ENCODE data around the gene FAF1.
"Not testable (repeated sequence)": the region's sequence is repeated elsewhere in the genome, so short reads cannot be mapped to it uniquely, and the experiment has no call there.

The FAF1 gene

DNA sequence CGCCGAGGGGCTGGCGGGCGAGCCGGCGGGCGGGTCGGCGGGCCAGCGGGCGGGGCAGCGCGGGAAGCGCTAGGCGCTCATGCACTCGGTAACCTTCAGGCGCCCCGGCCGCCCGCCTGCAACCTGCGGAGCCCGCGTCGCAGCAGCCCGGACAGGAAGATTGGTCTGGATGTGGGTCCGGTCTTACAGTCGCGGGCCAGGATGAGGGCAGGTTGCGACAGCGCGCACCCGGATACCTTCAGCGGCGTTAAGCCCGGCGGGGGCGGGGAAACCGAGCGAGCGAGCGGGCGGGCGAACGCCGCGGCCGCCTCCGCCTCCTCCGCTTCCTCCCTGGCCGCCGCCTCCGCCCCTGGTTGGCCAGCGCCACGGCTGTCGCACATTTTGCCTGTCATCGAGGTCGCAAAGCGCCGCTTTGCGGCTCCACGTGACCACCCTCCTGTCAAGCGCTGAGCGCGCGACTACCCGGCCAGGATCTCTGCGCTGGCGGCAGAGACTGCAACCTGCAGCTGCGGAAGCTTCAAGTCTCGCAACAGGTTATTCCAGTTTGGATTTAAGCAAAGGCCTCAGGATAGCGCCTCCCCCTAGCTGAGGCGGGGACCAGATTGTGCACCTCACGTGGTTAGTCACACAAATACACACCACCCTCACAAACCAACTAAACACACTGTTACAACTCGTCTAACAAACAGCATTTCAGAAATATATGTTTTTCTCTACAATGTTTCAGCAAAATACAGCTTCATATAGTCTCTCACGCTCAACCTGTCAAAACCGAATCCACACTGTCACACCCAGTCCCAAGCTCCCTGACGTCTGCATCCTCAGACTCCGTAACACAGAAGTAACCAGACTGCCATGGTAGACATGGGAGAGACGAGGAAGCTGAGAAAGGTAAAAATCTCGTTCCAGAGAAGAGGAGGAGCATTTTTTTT, at the start of gene FAF1:
Gene FAF1, minus strand, starts transcription at position 355 of the 932 bp plus-strand sequence. CDS start 456 bp downstream, outside the sequence.
- no peaks in the 10 kb centered on the region for H3K27me3 Mint-ChIP-seq

GRCh38 chr1:51009381-51009780, 49.3 kb upstream of the FAF1 start:
- peaks cover 7 to 22% of the 10 kb centered on the region in 2 donors for H3K27me3 Mint-ChIP-seq
- H3K36me3 Mint-ChIP-seq = peaks cover 0 to 9% of the 10 kb centered on the region in 2 donors
- H3K4me3 Mint-ChIP-seq = no peak overlapping the region
- ATAC-seq (replicated peaks) (no peak), DNase-seq (no peak)
- H3K4me1 Mint-ChIP-seq = no peaks in the 10 kb centered on the region
- H3K27ac Mint-ChIP-seq = no peak overlapping the region
- peaks cover 6 to 8% of the 10 kb centered on the region in 2 donors for H3K9me3 Mint-ChIP-seq

More for the DNA sequence above, at the start of gene FAF1:
- H3K4me3 Mint-ChIP-seq = peak within 1 kb of the TSS; percentile 83 to 87
- H3K4me1 Mint-ChIP-seq = peaks cover 11 to 26% of the 10 kb centered on the region in 2 donors
- DNase-seq (peak; percentile 97), ATAC-seq (replicated peaks) (peak; percentile 90 to 95)
- no peaks in the 10 kb centered on the region for H3K9me3 Mint-ChIP-seq
- no peaks in the 10 kb centered on the region for H3K36me3 Mint-ChIP-seq
- peak within 1 kb of the TSS; percentile 96 for H3K27ac Mint-ChIP-seq

- DNase-seq; H3K9me3 Mint-ChIP-seq; H3K36me3 Mint-ChIP-seq; H3K27ac Mint-ChIP-seq; H3K4me1 Mint-ChIP-seq; H3K4me3 Mint-ChIP-seq; ATAC-seq (replicated peaks): not testable (repeated sequence)
- peaks cover 0 to 19% of the 10 kb centered on the region in 2 donors for H3K27me3 Mint-ChIP-seq
Observed at GRCh38 chr1:51005549-51005948, 45.5 kb upstream of the FAF1 start.

DNA sequence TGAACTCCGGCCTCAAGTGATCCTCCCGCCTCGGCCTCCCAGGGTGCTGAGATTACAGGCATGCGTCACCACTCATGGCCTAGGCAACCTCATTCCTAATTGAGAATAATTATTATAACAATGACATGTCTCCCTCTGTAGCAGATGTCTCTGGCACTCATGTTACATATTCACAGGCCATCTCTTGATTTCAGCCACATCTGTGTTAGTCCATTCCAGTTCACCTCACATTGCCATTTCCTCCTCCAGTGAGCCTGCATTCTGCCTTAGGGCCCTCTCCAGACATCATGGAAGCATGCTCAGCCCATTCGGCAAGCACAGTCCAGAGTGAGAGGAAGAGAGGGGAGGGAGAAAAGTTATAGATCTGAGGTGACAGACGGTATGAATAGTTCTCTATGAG, 42.4 kb upstream of the FAF1 start:
- H3K4me1 Mint-ChIP-seq = peaks cover 5 to 6% of the 10 kb centered on the region in 2 donors
- DNase-seq (no peak), ATAC-seq (replicated peaks) (no peak)
- H3K27me3 Mint-ChIP-seq = peaks cover 0 to 12% of the 10 kb centered on the region in 2 donors
- no peaks in the 10 kb centered on the region for H3K36me3 Mint-ChIP-seq
- H3K4me3 Mint-ChIP-seq = no peak overlapping the region
- H3K9me3 Mint-ChIP-seq = peaks cover 0 to 2% of the 10 kb centered on the region in 2 donors
- H3K27ac Mint-ChIP-seq = no peak overlapping the region

DNA sequence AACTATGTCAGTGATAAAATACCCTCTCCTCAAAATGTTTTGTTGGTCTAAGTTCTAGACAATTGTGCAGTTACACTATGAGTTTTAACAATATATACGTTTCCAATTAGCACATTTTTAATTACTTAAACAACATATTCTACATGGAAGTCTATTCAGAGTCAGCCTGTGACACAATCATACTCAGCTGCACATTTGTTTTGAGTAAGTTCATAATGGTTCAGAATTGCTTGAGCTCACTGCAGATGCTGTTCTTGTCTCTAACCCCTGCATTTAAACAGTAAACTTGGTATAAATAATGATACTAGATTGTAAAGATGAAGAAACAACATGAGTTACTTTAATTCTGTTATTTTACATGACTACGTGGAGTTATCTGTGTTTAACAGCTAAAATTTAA, 40.6 kb upstream of the FAF1 start:
- no peak overlapping the region for H3K4me3 Mint-ChIP-seq
- H3K27me3 Mint-ChIP-seq = peaks cover 0 to 8% of the 10 kb centered on the region in 2 donors
- ATAC-seq (replicated peaks) (no peak), DNase-seq (no peak)
- H3K4me1 Mint-ChIP-seq = peaks cover 5 to 6% of the 10 kb centered on the region in 2 donors
- H3K36me3 Mint-ChIP-seq = no peaks in the 10 kb centered on the region
- H3K27ac Mint-ChIP-seq = no peak overlapping the region
- H3K9me3 Mint-ChIP-seq = peaks cover 0 to 2% of the 10 kb centered on the region in 2 donors

- no peak for DNase-seq
- Mint-ChIP-seq H3K9me3 (peaks cover 0 to 2% of the 10 kb centered on the region in 2 donors), H3K27me3 (peaks cover 0 to 8% of the 10 kb centered on the region in 2 donors), H3K36me3 (no peaks in the 10 kb centered on the region), H3K4me1 (peaks cover 5 to 6% of the 10 kb centered on the region in 2 donors), H3K4me3 (no peak overlapping the region), H3K27ac (no peak overlapping the region)
- ATAC-seq (replicated peaks) = no peak
Observed at GRCh38 chr1:51000160-51000559, 40.1 kb upstream of the FAF1 start.

- DNase-seq; H3K27ac Mint-ChIP-seq; H3K36me3 Mint-ChIP-seq; ATAC-seq (replicated peaks); H3K4me3 Mint-ChIP-seq; H3K9me3 Mint-ChIP-seq; H3K4me1 Mint-ChIP-seq; H3K27me3 Mint-ChIP-seq: not testable (repeated sequence)
Observed at GRCh38 chr1:50999375-50999774, 39.3 kb upstream of the FAF1 start.

- ATAC-seq (replicated peaks) (no peak), DNase-seq (no peak)
- Mint-ChIP-seq H3K9me3 (peaks cover 0 to 2% of the 10 kb centered on the region in 2 donors), H3K27me3 (no peaks in the 10 kb centered on the region), H3K4me3 (no peak overlapping the region), H3K4me1 (peaks cover 5 to 6% of the 10 kb centered on the region in 2 donors), H3K27ac (no peak overlapping the region), H3K36me3 (no peaks in the 10 kb centered on the region)
Observed at GRCh38 chr1:50996083-50996482, 36.0 kb upstream of the FAF1 start.

GRCh38 chr1:50995651-50996050, 35.6 kb upstream of the FAF1 start:
- DNase-seq (no peak), ATAC-seq (replicated peaks) (no peak)
- Mint-ChIP-seq H3K36me3 (no peaks in the 10 kb centered on the region), H3K27me3 (no peaks in the 10 kb centered on the region), H3K9me3 (peaks cover 0 to 2% of the 10 kb centered on the region in 2 donors), H3K4me3 (no peak overlapping the region), H3K27ac (no peak overlapping the region), H3K4me1 (peaks cover 5 to 6% of the 10 kb centered on the region in 2 donors)

- peaks cover 0 to 2% of the 10 kb centered on the region in 2 donors for H3K9me3 Mint-ChIP-seq
- ATAC-seq (replicated peaks) (no peak), DNase-seq (no peak)
- no peaks in the 10 kb centered on the region for H3K27me3 Mint-ChIP-seq
- H3K27ac Mint-ChIP-seq = no peak overlapping the region
- no peaks in the 10 kb centered on the region for H3K36me3 Mint-ChIP-seq
- no peak overlapping the region for H3K4me3 Mint-ChIP-seq
- H3K4me1 Mint-ChIP-seq = peaks cover under 1 to 2% of the 10 kb centered on the region in 2 donors
Observed at GRCh38 chr1:50994997-50995396, 34.9 kb upstream of the FAF1 start.

DNA sequence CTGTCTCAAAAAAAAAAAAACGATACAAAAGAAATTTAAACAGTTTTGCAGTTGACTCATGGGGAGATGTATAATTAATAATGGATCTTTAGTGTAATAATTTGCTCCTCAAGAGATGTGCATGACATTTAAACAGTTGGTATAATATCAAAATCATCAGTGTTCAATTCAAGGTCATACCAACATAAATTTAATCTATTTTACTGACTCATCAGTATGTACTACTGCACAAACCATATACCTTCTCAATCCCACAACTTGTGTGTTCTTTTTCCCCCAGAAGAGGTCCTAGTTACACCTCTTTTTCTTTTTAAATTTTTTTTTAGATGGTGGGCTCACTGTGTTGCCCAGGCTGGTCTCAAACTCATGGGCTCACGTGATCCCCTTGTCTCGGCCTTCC, 33.6 kb upstream of the FAF1 start:
- H3K27ac Mint-ChIP-seq = no peak overlapping the region
- H3K27me3 Mint-ChIP-seq = no peaks in the 10 kb centered on the region
- ATAC-seq (replicated peaks) (no peak), DNase-seq (no peak)
- no peak overlapping the region for H3K4me3 Mint-ChIP-seq
- H3K9me3 Mint-ChIP-seq = no peaks in the 10 kb centered on the region
- no peaks in the 10 kb centered on the region for H3K4me1 Mint-ChIP-seq
- H3K36me3 Mint-ChIP-seq = no peaks in the 10 kb centered on the region

- no peaks in the 10 kb centered on the region for H3K36me3 Mint-ChIP-seq
- H3K4me1 Mint-ChIP-seq = no peaks in the 10 kb centered on the region
- no peak overlapping the region for H3K27ac Mint-ChIP-seq
- no peaks in the 10 kb centered on the region for H3K27me3 Mint-ChIP-seq
- H3K9me3 Mint-ChIP-seq = no peaks in the 10 kb centered on the region
- DNase-seq = no peak
- H3K4me3 Mint-ChIP-seq = no peak overlapping the region
- ATAC-seq (replicated peaks) = no peak
Observed at GRCh38 chr1:50992532-50993318, 32.7 kb upstream of the FAF1 start.

GRCh38 chr1:50989694-50990093, 29.6 kb upstream of the FAF1 start:
- no peak for DNase-seq
- ATAC-seq (replicated peaks) = no peak
- H3K27me3 Mint-ChIP-seq = no peaks in the 10 kb centered on the region
- no peak overlapping the region for H3K27ac Mint-ChIP-seq
- no peak overlapping the region for H3K4me3 Mint-ChIP-seq
- no peaks in the 10 kb centered on the region for H3K36me3 Mint-ChIP-seq
- H3K9me3 Mint-ChIP-seq = no peaks in the 10 kb centered on the region
- H3K4me1 Mint-ChIP-seq = no peaks in the 10 kb centered on the region

GRCh38 chr1:50986653-50987052, 26.6 kb upstream of the FAF1 start:
- Mint-ChIP-seq H3K4me1 (no peaks in the 10 kb centered on the region), H3K27ac (no peak overlapping the region), H3K36me3 (no peaks in the 10 kb centered on the region), H3K9me3 (no peaks in the 10 kb centered on the region), H3K4me3 (no peak overlapping the region), H3K27me3 (no peaks in the 10 kb centered on the region)
- DNase-seq (no peak), ATAC-seq (replicated peaks) (no peak)

Measured in stimulated activated naive B cell treated with anti-CD40 and anti-IgM and Interleukin-4, amounts not matched to agents 10 μg/mL and 1 μg/mL and 100 μg/mL, for 72 hours (primary cell).